ENCODE measurements around the gene CDK11B.
A peak's percentile ranks its signal among the peaks of the same experiment; 100 is the strongest.

CDK11B gene

DNA sequence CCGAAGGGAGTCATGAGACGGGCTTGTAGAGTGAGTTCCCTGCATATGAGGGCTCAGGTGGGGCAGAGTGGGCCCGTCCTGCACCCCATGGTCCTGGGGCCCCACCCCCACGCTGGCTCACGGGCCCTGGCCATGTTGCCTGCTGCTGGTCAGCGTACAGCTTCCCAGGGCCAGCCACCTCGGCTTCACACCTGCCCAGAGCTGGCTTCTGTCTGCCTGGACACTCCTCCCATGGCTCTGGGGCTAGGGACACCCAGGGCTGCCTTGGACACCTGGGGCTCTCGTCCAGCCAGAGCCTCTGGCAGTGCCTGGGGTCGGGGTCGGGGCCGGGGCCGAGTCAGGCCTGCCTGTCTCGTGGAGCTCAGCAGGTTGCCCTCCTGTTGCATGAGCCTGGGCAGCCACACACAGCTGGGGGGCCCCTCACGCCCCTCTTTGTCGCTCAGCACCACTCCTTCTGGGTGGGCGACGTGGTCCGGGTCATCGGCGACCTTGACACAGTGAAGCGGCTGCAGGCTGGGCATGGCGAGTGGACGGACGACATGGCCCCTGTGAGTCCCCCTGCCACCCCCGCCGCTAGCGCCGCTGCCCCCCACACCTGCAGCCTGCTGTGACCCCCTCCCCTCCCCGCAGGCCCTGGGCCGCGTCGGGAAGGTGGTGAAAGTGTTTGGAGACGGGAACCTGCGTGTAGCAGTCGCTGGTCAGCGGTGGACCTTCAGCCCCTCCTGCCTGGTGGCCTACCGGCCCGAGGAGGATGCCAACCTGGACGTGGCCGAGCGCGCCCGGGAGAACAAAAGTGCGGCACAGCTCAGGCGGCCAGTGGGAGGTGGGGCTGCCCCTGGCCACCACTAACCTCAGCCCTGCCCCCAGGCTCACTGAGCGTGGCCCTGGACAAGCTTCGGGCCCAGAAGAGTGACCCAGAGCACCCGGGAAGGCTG, 32.3 kb downstream of the CDK11B start:
- Histone ChIP-seq H3K27ac (ENCODE audit: low read depth, low read length) (peak overlapping the region; percentile 50), H3K4me1 (ENCODE audit: control insufficient read depth in 1 of 2, insufficient read depth in 2 of 2, low read length in 2 of 2) (peaks cover 6 to 12% of the 10 kb centered on the region in 2 donors), H3K36me3 (ENCODE audit: control insufficient read depth in 1 of 2, insufficient read depth in 2 of 2, low read length in 2 of 2) (peaks cover 0 to 9% of the 10 kb centered on the region in 2 donors), H3K27me3 (ENCODE audit: control insufficient read depth in 1 of 2, insufficient read depth in 2 of 2, low read length in 2 of 2) (peaks cover 0 to 4% of the 10 kb centered on the region in 2 donors), H3K9me3 (ENCODE audit: control insufficient read depth in 1 of 2, low read length in 2 of 2) (no peaks in the 10 kb centered on the region), H3K4me3 (ENCODE audit: low read depth in 1 of 2, low read length in 2 of 2) (no peak overlapping the region), H3K9ac (ENCODE audit: low read depth in 1 of 2, low read length in 2 of 2) (peak overlapping the region in 1 of 2 donors; percentile 51)

DNA sequence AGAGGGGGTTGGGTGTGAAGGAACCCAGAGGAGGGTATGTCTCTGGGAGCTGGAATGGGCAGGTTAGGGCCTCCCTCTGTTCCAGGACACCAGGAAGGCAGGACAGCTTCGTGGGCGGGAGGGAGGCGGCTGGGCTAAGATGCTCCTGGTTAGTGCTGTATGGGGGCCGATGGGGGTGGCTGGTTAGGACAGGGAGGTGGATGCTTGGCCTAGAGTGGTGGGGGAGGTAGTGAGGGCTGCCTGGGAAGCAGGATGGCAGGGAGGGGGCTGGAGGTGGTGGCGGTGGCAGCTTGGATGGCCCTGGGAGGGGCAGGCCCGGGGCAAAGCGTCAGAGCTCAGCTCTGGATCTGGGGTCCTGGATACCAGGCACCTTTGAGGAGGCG, 33.0 kb downstream of the CDK11B start:
- H3K27ac ChIP-seq (ENCODE audit: low read depth, low read length), result no peak overlapping the region
- H3K36me3 ChIP-seq (ENCODE audit: control insufficient read depth in 1 of 2, insufficient read depth in 2 of 2, low read length in 2 of 2), result peaks cover 0 to 9% of the 10 kb centered on the region in 2 donors
- no peak overlapping the region for H3K9ac ChIP-seq (ENCODE audit: low read depth in 1 of 2, low read length in 2 of 2)
- peaks cover 6 to 12% of the 10 kb centered on the region in 2 donors for H3K4me1 ChIP-seq (ENCODE audit: control insufficient read depth in 1 of 2, insufficient read depth in 2 of 2, low read length in 2 of 2)
- no peaks in the 10 kb centered on the region for H3K27me3 ChIP-seq (ENCODE audit: control insufficient read depth in 1 of 2, insufficient read depth in 2 of 2, low read length in 2 of 2)
- no peak overlapping the region for H3K4me3 ChIP-seq (ENCODE audit: low read depth in 1 of 2, low read length in 2 of 2)
- no peaks in the 10 kb centered on the region for H3K9me3 ChIP-seq (ENCODE audit: control insufficient read depth in 1 of 2, low read length in 2 of 2)

- H3K36me3 ChIP-seq (ENCODE audit: control insufficient read depth in 1 of 2, insufficient read depth in 2 of 2, low read length in 2 of 2), result peaks cover 0 to 9% of the 10 kb centered on the region in 2 donors
- H3K9me3 ChIP-seq (ENCODE audit: control insufficient read depth in 1 of 2, low read length in 2 of 2), result no peaks in the 10 kb centered on the region
- peaks cover 6 to 12% of the 10 kb centered on the region in 2 donors for H3K4me1 ChIP-seq (ENCODE audit: control insufficient read depth in 1 of 2, insufficient read depth in 2 of 2, low read length in 2 of 2)
- no peaks in the 10 kb centered on the region for H3K27me3 ChIP-seq (ENCODE audit: control insufficient read depth in 1 of 2, insufficient read depth in 2 of 2, low read length in 2 of 2)
- H3K9ac ChIP-seq (ENCODE audit: low read depth in 1 of 2, low read length in 2 of 2), result no peak overlapping the region
- no peak overlapping the region for H3K27ac ChIP-seq (ENCODE audit: low read depth, low read length)
- no peak overlapping the region for H3K4me3 ChIP-seq (ENCODE audit: low read depth in 1 of 2, low read length in 2 of 2)
Observed at GRCh38 chr1:1625404-1625775, 33.4 kb downstream of the CDK11B start.

DNA sequence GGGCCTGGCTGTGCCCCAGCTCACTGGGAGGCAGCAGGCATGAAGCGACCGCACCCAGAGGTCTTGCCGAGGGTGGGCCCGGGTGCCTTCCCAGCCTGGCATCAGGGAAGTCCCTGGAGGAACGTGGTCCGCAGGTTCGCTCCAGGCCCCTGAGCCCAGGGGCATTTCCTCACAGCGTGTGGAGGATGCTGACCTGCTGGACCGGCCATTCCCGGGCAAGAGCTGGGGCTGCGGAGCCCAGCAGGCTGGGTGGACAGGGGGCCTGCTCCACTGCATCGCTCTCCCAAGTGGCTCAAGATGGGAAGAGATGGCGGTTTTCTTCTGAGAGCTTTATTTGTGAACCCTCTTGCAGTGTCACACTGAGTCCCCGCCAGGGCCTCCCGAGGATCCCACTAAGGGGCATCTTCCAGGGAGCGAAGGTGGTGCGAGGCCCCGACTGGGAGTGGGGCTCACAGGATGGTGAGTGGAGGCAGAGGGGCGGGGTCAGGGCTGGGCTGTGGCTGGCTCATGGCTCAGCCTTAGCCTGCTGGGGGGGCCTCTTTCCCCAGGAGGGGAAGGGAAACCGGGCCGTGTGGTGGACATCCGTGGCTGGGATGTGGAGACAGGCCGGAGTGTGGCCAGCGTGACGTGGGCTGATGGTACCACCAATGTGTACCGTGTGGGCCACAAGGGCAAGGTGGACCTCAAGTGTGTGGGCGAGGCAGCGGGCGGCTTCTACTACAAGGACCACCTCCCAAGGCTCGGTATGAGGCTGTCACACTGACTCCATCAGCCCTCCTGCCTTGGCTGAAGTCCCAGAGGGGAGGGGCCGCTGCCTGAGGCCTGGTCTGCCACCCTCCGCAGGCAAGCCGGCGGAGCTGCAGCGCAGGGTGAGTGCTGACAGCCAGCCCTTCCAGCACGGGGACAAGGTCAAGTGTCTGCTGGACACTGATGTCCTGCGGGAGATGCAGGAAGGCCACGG, 34.1 kb downstream of the CDK11B start:
- Histone ChIP-seq H3K4me3 (ENCODE audit: low read depth in 1 of 2, low read length in 2 of 2) (no peak overlapping the region), H3K9ac (ENCODE audit: low read depth in 1 of 2, low read length in 2 of 2) (no peak overlapping the region), H3K36me3 (ENCODE audit: control insufficient read depth in 1 of 2, insufficient read depth in 2 of 2, low read length in 2 of 2) (peaks cover 0 to 9% of the 10 kb centered on the region in 2 donors), H3K27ac (ENCODE audit: low read depth, low read length) (no peak overlapping the region), H3K27me3 (ENCODE audit: control insufficient read depth in 1 of 2, insufficient read depth in 2 of 2, low read length in 2 of 2) (no peaks in the 10 kb centered on the region), H3K9me3 (ENCODE audit: control insufficient read depth in 1 of 2, low read length in 2 of 2) (no peaks in the 10 kb centered on the region), H3K4me1 (ENCODE audit: control insufficient read depth in 1 of 2, insufficient read depth in 2 of 2, low read length in 2 of 2) (peaks cover 6 to 12% of the 10 kb centered on the region in 2 donors)

GRCh38 chr1:1623631-1624442, 35.0 kb downstream of the CDK11B start:
- peaks cover 0 to 9% of the 10 kb centered on the region in 2 donors for H3K36me3 ChIP-seq (ENCODE audit: control insufficient read depth in 1 of 2, insufficient read depth in 2 of 2, low read length in 2 of 2)
- H3K9me3 ChIP-seq (ENCODE audit: control insufficient read depth in 1 of 2, low read length in 2 of 2), result no peaks in the 10 kb centered on the region
- no peak overlapping the region for H3K9ac ChIP-seq (ENCODE audit: low read depth in 1 of 2, low read length in 2 of 2)
- H3K4me1 ChIP-seq (ENCODE audit: control insufficient read depth in 1 of 2, insufficient read depth in 2 of 2, low read length in 2 of 2), result peaks cover 6 to 12% of the 10 kb centered on the region in 2 donors
- H3K4me3 ChIP-seq (ENCODE audit: low read depth in 1 of 2, low read length in 2 of 2), result no peak overlapping the region
- no peaks in the 10 kb centered on the region for H3K27me3 ChIP-seq (ENCODE audit: control insufficient read depth in 1 of 2, insufficient read depth in 2 of 2, low read length in 2 of 2)
- no peak overlapping the region for H3K27ac ChIP-seq (ENCODE audit: low read depth, low read length)

GRCh38 chr1:1623181-1623630, 35.6 kb downstream of the CDK11B start:
- H3K27ac ChIP-seq (ENCODE audit: low read depth, low read length), result no peak overlapping the region
- H3K9ac ChIP-seq (ENCODE audit: low read depth in 1 of 2, low read length in 2 of 2), result no peak overlapping the region
- no peaks in the 10 kb centered on the region for H3K27me3 ChIP-seq (ENCODE audit: control insufficient read depth in 1 of 2, insufficient read depth in 2 of 2, low read length in 2 of 2)
- peaks cover 0 to 13% of the 10 kb centered on the region in 2 donors for H3K36me3 ChIP-seq (ENCODE audit: control insufficient read depth in 1 of 2, insufficient read depth in 2 of 2, low read length in 2 of 2)
- no peak overlapping the region for H3K4me3 ChIP-seq (ENCODE audit: low read depth in 1 of 2, low read length in 2 of 2)
- peaks cover 6 to 12% of the 10 kb centered on the region in 2 donors for H3K4me1 ChIP-seq (ENCODE audit: control insufficient read depth in 1 of 2, insufficient read depth in 2 of 2, low read length in 2 of 2)
- H3K9me3 ChIP-seq (ENCODE audit: control insufficient read depth in 1 of 2, low read length in 2 of 2), result no peaks in the 10 kb centered on the region

DNA sequence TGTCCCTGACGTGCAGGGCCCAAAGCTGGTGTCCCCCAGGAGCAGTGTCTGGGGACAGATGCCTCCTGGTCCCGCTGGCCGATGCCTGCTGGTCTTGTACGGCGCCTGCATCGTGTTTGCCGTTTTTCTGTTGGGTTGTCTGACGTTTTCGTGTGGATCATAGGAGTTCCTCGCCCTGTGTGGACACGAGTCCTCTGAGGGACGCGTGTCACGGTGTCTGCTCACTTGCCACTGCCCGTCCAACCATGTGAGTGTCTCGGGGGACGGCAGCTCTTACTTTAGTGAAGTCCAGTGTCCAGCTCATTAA, 36.1 kb downstream of the CDK11B start:
- Histone ChIP-seq H3K9me3 (ENCODE audit: control insufficient read depth in 1 of 2, low read length in 2 of 2) (no peaks in the 10 kb centered on the region), H3K27ac (ENCODE audit: low read depth, low read length) (no peak overlapping the region), H3K4me3 (ENCODE audit: low read depth in 1 of 2, low read length in 2 of 2) (no peak overlapping the region), H3K36me3 (ENCODE audit: control insufficient read depth in 1 of 2, insufficient read depth in 2 of 2, low read length in 2 of 2) (peaks cover 0 to 13% of the 10 kb centered on the region in 2 donors), H3K4me1 (ENCODE audit: control insufficient read depth in 1 of 2, insufficient read depth in 2 of 2, low read length in 2 of 2) (peaks cover 6 to 8% of the 10 kb centered on the region in 2 donors), H3K9ac (ENCODE audit: low read depth in 1 of 2, low read length in 2 of 2) (no peak overlapping the region), H3K27me3 (ENCODE audit: control insufficient read depth in 1 of 2, insufficient read depth in 2 of 2, low read length in 2 of 2) (no peaks in the 10 kb centered on the region)

DNA sequence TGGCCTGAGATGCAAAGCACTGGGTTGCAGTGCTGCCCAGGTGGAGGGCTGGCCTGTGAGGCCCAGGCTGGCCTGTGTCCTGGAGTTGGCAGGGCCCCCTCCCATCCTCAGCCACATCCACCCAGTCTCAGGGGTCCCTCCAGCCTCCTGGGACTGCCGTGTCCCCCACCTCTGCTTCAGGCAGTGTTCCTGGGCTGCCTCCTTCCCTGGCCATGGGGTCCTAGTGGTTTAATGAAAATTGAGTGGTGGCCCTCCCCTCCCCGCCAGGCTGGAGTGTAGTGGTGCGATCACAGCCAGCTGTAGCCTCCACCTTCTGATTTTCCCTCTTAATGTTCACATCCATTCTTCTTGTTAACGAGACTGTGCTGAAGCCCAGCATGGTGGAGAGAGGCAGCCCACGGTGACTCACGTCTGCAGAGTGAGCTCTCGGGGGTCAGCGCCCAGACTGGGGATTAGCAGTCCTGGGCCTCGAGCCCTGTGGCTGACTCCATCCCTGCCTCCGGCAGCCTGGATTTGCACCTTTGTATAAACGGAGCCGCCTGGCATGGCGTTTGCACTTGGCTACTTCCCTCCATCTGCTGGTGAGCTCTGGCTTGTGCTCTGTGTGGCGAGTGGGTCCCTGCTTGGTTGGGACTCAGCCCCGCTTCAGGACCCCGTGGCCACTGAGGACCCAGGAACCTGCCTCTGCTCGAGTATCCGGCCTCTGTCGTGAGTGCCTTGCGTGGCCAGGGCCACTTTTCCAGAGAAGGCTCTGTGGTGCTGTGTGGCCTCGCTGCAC, 36.6 kb downstream of the CDK11B start:
- Histone ChIP-seq H3K9ac (ENCODE audit: low read depth in 1 of 2, low read length in 2 of 2) (no peak overlapping the region), H3K4me3 (ENCODE audit: low read depth in 1 of 2, low read length in 2 of 2) (no peak overlapping the region), H3K27me3 (ENCODE audit: control insufficient read depth in 1 of 2, insufficient read depth in 2 of 2, low read length in 2 of 2) (no peaks in the 10 kb centered on the region), H3K27ac (ENCODE audit: low read depth, low read length) (no peak overlapping the region), H3K4me1 (ENCODE audit: control insufficient read depth in 1 of 2, insufficient read depth in 2 of 2, low read length in 2 of 2) (peaks cover 7 to 8% of the 10 kb centered on the region in 2 donors), H3K36me3 (ENCODE audit: control insufficient read depth in 1 of 2, insufficient read depth in 2 of 2, low read length in 2 of 2) (peaks cover 0 to 12% of the 10 kb centered on the region in 2 donors), H3K9me3 (ENCODE audit: control insufficient read depth in 1 of 2, low read length in 2 of 2) (no peaks in the 10 kb centered on the region)

Measured in duodenal mucosa (tissue), 2 donors.